Ovary (tissue), 9 donors: Measurements from ENCODE around the gene GNAI1. TPM values are rescaled to one million over a fixed set of nuclear protein-coding genes. Genes with fewer than 3 reads are reported as not detected.

Experiments
- DNase-seq, 5 donors: peaks; one replicate each; pipeline ENCODE4 v3.0.0-alpha.2; 2019 to 2020
- H3K27ac ChIP-seq, 2 donors: fragments of 200-600 bp; one replicate each; pipeline versions ENCODE4 v1.5.1 to v1.8.0; 2019 to 2022
- H3K27me3 ChIP-seq: fragments of 200-600 bp; one replicate; pipeline ENCODE4 v1.8.0; 2022
- H3K36me3 ChIP-seq: fragments of 200-600 bp; sonication (generic); one replicate; pipeline ENCODE4 v1.5.1; 2019
- H3K4me1 ChIP-seq: one replicate; pipeline ENCODE4 v1.8.1; 2013; ENCODE audit warnings: mild to moderate bottlenecking, moderate library complexity; ENCODE audit not compliant: insufficient read depth
- H3K4me3 ChIP-seq: fragments of 200-600 bp; sonication (generic); one replicate; pipeline ENCODE4 v1.5.1; 2017
- H3K9me3 ChIP-seq, 2 donors: fragments of 200-600 bp in 1 of 2; sonication (generic) in 1 of 2; one replicate each; pipeline versions ENCODE4 v1.5.1 to v1.8.1; 2013 to 2019; ENCODE audit warnings: mild to moderate bottlenecking in 1 of 2, moderate library complexity in 1 of 2
- EP300 ChIP-seq: sonication (generic); formaldehyde crosslinking; IDR thresholded peaks from one replicate; pipeline ENCODE4 v1.6.1; 2017; ENCODE audit warnings: antibody characterized with exemption
- POLR2A ChIP-seq: fragments of 450-650 bp; IDR thresholded peaks from one replicate; pipeline ENCODE4 v1.6.1; 2017; ENCODE audit warnings: antibody characterized with exemption, mild to moderate bottlenecking, moderate library complexity
- WGBS, 3 donors: extraction: QIAGEN DNeasy Blood & Tissue Kit in 1 of 3; methylation state at CpG; one replicate each; pipeline versions ENCODE4 v1.1.5 to v1.1.7; 2013 to 2017; 5-methylcytosine and 5-hydroxymethylcytosine counted together
- intact Hi-C, 4 donors: fragments of 100-400 bp; cut with DNase I; formaldehyde crosslinking; loops; one replicate each; pipeline versions ENCODE4 v1.11.0 to v1.15.1; 2022 to 2023
- polyA plus RNA-seq, 2 donors: library from polyadenylated mRNA; stranded (reverse); fragments of 200-250 nt in 1 of 2; fragments of 350-450 nt in 1 of 2; fragmentation: Illumina TruSeq in 1 of 2; extraction: RNeasy Lipid Tissue Mini Kit (QIAGEN cat#74804) in 1 of 2; gene quantifications; one replicate each; pipeline ENCODE4 v1.2.3, GENCODE V29; 2013 to 2014
- total RNA-seq, 7 donors: library from RNA; depleted of rRNA in 2 of 7; stranded (reverse); fragments of >200 nt in 2 of 7; fragmentation: NEBNext Ultra II Directional in 3 of 7; extraction: Animal tissue kit (Norgen Biotek cat#: 25700) in 3 of 7; gene quantifications; one replicate each; pipeline versions ENCODE4 v1.1.0 to v1.2.4, GENCODE V29; 2016 to 2023
- TF ChIP-seq, protein P1 (sequence below), 3 donors: fragments of 450-650 bp in 2 of 3; fragments of 200-600 bp in 1 of 3; IDR thresholded peaks; one replicate each; pipeline versions ENCODE4 v1.5.1 to v1.8.0; 2016 to 2022; ENCODE audit warnings: antibody characterized with exemption in 3 of 3, mild to moderate bottlenecking in 1 of 3
- donor health status: DM: no; HTN: no; CAD: no; lungs with moderate emphysema.
- donor health status: DM: no; HTN: no; CAD: no.
- donor health status: Bipolar disorder and iron deficiency.
- donor health status: DM: yes; HTN: yes; CAD: no.
- donor health status: DM: no; HTN: no; CAD: no.
- donor health status: DM: yes; HTN: yes; CAD: no.

GNAI1 gene
- total and polyA plus RNA-seq, 9 donors: 14.9 to 51.0 (median 34.6) TPM

DNA sequence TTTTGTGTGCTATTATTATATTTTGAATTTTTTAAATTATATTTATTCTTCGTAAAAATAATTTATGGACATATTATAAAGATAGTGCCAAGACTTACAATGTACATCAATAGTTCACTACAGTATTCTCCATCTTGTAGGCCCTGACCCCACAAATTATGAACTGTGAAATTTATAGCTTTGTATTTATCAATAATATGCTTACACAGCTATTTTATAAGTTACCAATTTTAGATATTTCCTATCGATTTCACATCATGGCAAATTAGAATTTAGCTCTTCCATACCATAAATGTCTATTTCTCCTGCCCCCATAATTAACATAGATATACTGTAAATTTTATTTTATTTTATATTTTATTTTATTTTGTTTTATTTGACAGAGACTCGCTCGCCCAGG, 34.4 kb upstream of the GNAI1 start:
- no peak for DNase-seq
- Histone ChIP-seq H3K27ac (no peak overlapping the region), H3K4me3 (no peak overlapping the region), H3K27me3 (no peaks in the 10 kb centered on the region), H3K9me3 (no peaks in the 10 kb centered on the region), H3K36me3 (no peaks in the 10 kb centered on the region), H3K4me1 (no peaks in the 10 kb centered on the region)
- intact Hi-C loops: no loop called here
- WGBS, 3 donors: 96 to 98% (median 96%) methylated on average over 4 of the region's 4 CpGs
- no peak for TF ChIP-seq EP300
- no peak for TF ChIP-seq POLR2A
- TF ChIP-seq, protein P1, sequence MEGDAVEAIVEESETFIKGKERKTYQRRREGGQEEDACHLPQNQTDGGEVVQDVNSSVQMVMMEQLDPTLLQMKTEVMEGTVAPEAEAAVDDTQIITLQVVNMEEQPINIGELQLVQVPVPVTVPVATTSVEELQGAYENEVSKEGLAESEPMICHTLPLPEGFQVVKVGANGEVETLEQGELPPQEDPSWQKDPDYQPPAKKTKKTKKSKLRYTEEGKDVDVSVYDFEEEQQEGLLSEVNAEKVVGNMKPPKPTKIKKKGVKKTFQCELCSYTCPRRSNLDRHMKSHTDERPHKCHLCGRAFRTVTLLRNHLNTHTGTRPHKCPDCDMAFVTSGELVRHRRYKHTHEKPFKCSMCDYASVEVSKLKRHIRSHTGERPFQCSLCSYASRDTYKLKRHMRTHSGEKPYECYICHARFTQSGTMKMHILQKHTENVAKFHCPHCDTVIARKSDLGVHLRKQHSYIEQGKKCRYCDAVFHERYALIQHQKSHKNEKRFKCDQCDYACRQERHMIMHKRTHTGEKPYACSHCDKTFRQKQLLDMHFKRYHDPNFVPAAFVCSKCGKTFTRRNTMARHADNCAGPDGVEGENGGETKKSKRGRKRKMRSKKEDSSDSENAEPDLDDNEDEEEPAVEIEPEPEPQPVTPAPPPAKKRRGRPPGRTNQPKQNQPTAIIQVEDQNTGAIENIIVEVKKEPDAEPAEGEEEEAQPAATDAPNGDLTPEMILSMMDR (IDR thresholded peaks at IDR 0.05): no peak

DNA sequence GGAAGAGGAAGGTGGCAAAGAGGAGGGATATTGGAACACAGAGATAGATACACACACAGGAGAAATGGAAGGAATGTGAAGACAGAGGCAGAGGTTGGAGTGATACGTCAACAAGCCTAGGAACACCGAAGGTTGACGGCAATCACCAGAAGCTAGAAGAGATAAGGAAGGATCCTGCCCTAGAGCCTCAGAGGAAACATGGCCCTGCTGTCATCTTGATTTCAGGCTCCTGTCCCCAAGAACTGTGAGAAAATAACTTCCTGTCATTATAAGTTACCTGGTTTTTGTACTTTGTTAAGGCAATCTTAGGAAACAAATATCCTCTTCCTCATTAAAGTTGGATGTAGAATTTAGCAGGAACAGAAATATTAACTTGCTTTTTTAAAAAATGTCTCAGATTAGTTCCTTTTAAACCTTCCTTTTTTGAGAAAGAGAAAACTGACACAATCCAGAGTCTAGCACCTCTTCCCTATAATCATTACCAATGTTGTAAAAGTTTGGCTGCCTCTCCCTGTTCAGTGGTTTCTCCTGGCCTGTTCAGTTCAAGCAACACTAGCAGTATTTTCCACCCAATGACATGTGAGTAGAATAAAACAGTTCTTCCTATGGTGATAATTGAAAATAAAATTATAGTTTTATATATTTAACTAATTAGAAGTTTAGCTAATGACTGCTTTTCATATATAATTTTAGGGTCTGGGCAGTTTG, 28.8 kb upstream of the GNAI1 start:
- WGBS, 3 donors: 81 to 90% (median 89%) methylated on average over 3 of the region's 3 CpGs
- no peaks in the 10 kb centered on the region for H3K36me3 ChIP-seq
- no peaks in the 10 kb centered on the region for H3K4me1 ChIP-seq
- H3K27me3 ChIP-seq: peaks cover 3% of the 10 kb centered on the region
- TF ChIP-seq POLR2A: no peak
- no peak for TF ChIP-seq EP300
- TF ChIP-seq, protein P1 (IDR thresholded peaks at IDR 0.05): no peak
- no peaks in the 10 kb centered on the region for H3K9me3 ChIP-seq
- intact Hi-C loops: no loop called here
- no peak overlapping the region for H3K27ac ChIP-seq
- H3K4me3 ChIP-seq: no peak overlapping the region
- no peak for DNase-seq

DNA sequence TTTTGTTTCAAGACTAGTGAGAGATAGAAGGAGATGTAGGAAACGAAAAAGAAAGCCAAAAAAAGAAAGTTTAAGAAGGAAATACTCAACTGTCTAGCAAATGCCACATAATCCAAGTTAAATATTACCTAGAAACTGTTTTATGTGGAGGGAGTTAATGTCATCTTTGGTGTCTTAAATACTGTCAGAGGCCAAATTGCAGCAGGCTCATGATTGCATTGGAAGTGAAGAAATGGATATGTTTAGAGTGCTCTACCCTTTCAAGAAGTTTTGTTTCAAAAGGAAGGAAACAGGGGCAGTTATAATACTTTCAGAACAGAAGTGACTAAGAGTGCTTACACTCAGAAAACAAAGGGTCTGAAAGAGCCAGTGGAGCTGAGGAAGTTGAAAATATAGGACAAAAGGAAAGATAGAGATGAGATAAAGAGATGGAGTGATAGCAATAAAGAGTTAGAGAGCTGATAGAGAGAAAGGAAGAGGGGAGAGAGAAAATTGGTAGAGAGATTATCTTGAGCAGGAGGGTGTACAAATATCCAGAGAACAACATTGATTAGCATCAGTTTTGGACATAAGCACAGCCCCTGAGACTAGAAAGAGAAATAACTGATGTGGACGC, 28.0 kb upstream of the GNAI1 start:
- Histone ChIP-seq H3K27me3 (peaks cover 3% of the 10 kb centered on the region), H3K4me3 (no peak overlapping the region), H3K27ac (no peak overlapping the region), H3K9me3 (no peaks in the 10 kb centered on the region), H3K36me3 (no peaks in the 10 kb centered on the region), H3K4me1 (no peaks in the 10 kb centered on the region)
- DNase-seq: no peak
- intact Hi-C loops: no loop called here
- TF ChIP-seq EP300 (no peak), POLR2A (no peak)
- TF ChIP-seq, protein P1 (IDR thresholded peaks at IDR 0.05): no peak
- WGBS, 3 donors: 51 to 63% (median 54%) methylated on average over 2 of the region's 2 CpGs

DNA sequence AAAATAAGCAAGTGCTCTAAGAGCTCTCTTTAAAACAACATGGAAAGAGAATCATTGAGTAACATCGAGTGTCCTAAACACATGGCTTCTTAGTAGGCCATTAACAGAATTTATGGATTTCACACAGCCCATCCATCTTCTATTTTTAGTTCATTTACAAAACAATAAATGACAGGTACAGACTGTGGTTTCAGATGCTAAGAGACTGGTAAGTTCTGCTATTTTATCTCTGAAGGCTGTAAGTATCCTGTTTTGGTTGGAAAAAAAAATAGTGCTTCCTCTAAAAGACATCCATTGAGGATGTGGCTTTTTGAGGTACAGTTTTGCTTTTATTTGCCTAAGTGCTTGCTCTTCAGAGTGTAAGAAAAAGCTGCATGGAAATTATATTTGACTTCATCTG, 27.4 kb upstream of the GNAI1 start:
- WGBS, 3 donors: 73 to 75% (median 73%) methylated on average over 1 of the region's 1 CpG
- Histone ChIP-seq H3K27me3 (peaks cover 3% of the 10 kb centered on the region), H3K4me3 (no peak overlapping the region), H3K4me1 (no peaks in the 10 kb centered on the region), H3K27ac (no peak overlapping the region), H3K9me3 (no peaks in the 10 kb centered on the region), H3K36me3 (no peaks in the 10 kb centered on the region)
- intact Hi-C loops: no loop called here
- TF ChIP-seq POLR2A (no peak), EP300 (no peak)
- TF ChIP-seq, protein P1 (IDR thresholded peaks at IDR 0.05): no peak
- no peak for DNase-seq
